AG04449 (cell line): ENCODE measurements around the gene AGFG1.

Experiments used
- CTCF ChIA-PET: fragments of 350-600 bp; formaldehyde crosslinking; extraction: SDS; loops from one replicate; lab custom pipeline; 2021; ENCODE audit warnings: antibody characterized with exemption; lab: Yijun Ruan, JAX
- POLR2A ChIA-PET: fragments of 400-600, 350-600 bp; formaldehyde crosslinking; extraction: SDS; loops from one replicate; lab custom pipeline; 2020; ENCODE audit warnings: antibody characterized with exemption, inconsistent platforms; lab: Yijun Ruan, JAX
- DNase-seq: peaks from one replicate; pipeline ENCODE4 v3.0.0-alpha.2; 2010; ENCODE audit warnings: low read depth, low spot score
- H3K4me3 ChIP-seq: 2 replicates; pipeline ENCODE4 v1.5.1; 2011; ENCODE audit warnings: low read depth, mild to moderate bottlenecking, control low read depth, low read length
- CTCF ChIP-seq: IDR thresholded peaks from one replicate; pipeline ENCODE4 v1.5.1; 2011; ENCODE audit warnings: mild to moderate bottlenecking, moderate library complexity, low read length, control low read depth, inconsistent platforms; ENCODE audit not compliant: insufficient read depth; ENCODE audit errors: missing control alignments

The AGFG1 gene

DNA sequence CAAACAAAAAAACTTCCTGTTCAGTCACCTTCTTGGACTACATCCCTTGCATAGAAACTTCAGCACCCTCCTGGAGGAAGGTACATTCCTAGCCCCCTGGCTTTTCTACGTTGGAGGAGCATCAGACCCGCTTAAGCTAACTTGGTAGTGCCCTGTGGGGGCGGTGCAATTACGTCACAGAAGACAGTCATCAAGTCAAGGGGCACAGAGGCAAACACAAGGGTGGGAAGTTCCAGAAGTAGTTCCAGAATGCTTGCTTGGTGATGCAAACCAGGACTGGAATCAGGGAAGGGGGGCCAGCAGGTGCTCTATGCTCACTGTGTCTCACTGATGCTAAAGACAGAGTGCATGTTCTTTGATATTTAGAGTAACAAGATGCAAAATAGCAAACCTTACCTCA lies 15.2 kb upstream of the AGFG1 start:
- H3K4me3 ChIP-seq, result no peak overlapping the region
- ChIA-PET CTCF (interaction anchor here (0.7 kb wide), 1 partner anchor 18 kb away, joined by 3 read pairs; no protein-coding TSS in a partner anchor), POLR2A (interaction anchor here (0.7 kb wide), 1 partner anchor 70 kb away, joined by 4 read pairs; no protein-coding TSS in a partner anchor)
- no peak for TF ChIP-seq CTCF
- DNase-seq, result no peak

- POLR2A ChIA-PET, result no interaction called here
- DNase-seq, result no peak
These were observed 11.9 kb upstream of the AGFG1 start for GRCh38 chr2:227460070-227460485.

GRCh38 chr2:227460833-227461232 lies 11.1 kb upstream of the AGFG1 start:
- ChIA-PET POLR2A (no interaction called here), CTCF (interaction anchor here (4.4 kb wide), 1 partner anchor 10 kb away, joined by 26 read pairs; the partner anchor contains the start of gene AGFG1)
- DNase-seq, result no peak
- H3K4me3 ChIP-seq, result no peak overlapping the region
- TF ChIP-seq CTCF, result no peak

More at GRCh38 chr2:227460070-227460485, 11.9 kb upstream of the AGFG1 start:
- no peak for TF ChIP-seq CTCF
- no peak overlapping the region for H3K4me3 ChIP-seq
- CTCF ChIA-PET, result interaction anchor here (1.0 to 4.4 kb wide), 2 partner anchors 11 kb away, joined by 3 to 26 read pairs; partner anchors contain the start of gene AGFG1

DNA sequence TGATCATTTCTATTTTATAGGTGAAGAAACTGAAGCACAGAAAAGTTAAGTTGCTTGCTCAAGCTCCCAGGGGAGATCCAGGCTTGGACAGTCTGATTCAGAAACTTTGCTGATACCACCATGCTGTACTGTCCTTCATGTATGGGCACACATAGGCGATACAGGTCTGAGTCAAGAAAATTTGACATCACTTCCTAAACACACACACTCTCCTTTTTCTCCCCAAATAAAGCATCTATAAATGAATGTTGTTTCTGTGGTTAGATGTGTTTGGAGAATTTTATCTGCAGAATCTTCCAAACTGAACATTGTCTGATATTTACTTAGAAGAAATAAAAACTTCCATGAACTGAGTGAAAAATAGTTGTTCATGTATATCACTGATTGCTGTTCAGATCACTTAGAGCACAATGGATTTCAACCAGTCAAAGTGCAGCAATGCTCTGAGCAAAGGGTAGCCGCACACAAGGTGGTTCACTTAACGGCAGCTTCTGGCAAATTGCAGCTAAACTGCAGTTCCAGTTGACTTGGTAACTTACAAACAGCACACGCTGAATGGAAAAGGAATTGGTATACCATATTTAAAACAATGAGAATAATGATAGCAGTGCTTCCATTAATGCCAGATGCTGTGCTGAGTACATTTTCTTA lies 10.0 kb upstream of the AGFG1 start:
- H3K4me3 ChIP-seq, result no peak overlapping the region

DNA sequence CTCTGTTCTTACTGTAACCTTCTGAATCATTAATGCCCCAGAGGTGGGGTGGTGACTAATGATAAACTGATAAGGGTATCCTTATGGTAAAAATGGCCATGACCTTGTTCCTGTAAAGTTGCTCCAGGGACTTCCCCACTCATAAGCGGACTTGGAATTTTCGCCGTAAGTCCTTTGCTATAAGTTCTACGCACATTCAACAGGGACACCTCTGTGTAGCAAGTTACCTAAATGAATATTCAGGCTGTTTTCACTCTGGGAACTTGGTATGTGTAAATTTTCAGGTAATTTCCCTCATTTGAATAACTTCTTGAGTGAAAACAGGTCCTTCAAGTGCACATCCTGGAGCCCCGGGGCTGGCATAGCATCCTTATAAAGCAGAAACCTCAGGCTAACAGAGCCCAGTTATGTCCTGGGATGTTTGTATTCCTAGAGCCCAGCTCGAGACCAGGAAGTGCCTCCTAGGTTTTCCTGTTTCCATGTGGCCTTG lies 9.4 kb upstream of the AGFG1 start:
- no peak for DNase-seq
- TF ChIP-seq CTCF, result no peak
- no peak overlapping the region for H3K4me3 ChIP-seq
- ChIA-PET CTCF (interaction anchor here (1.2 to 4.4 kb wide), 2 partner anchors 9 to 11 kb away, joined by 3 to 26 read pairs; partner anchors contain the start of gene AGFG1), POLR2A (no interaction called here)

More for the DNA sequence above, 10.0 kb upstream of the AGFG1 start:
- CTCF ChIA-PET, result interaction anchor here (1.2 to 4.4 kb wide), 2 partner anchors 9 to 11 kb away, joined by 3 to 26 read pairs; partner anchors contain the start of gene AGFG1
- DNase-seq, result no peak
- POLR2A ChIA-PET, result no interaction called here
- TF ChIP-seq CTCF, result no peak

- TF ChIP-seq CTCF, result no peak
- ChIA-PET POLR2A (no interaction called here), CTCF (interaction anchor here (1.2 to 4.4 kb wide), 2 partner anchors 8 to 10 kb away, joined by 3 to 26 read pairs; partner anchors contain the start of gene AGFG1)
- no peak for DNase-seq
- H3K4me3 ChIP-seq, result no peak overlapping the region
These were observed 8.7 kb upstream of the AGFG1 start for GRCh38 chr2:227462972-227463931.
